ENCODE data around the gene DHRS4.
"Not testable (repeated sequence)": the region's sequence is repeated elsewhere in the genome, so short reads cannot be mapped to it uniquely, and the experiment has no call there.

DHRS4 gene

DNA sequence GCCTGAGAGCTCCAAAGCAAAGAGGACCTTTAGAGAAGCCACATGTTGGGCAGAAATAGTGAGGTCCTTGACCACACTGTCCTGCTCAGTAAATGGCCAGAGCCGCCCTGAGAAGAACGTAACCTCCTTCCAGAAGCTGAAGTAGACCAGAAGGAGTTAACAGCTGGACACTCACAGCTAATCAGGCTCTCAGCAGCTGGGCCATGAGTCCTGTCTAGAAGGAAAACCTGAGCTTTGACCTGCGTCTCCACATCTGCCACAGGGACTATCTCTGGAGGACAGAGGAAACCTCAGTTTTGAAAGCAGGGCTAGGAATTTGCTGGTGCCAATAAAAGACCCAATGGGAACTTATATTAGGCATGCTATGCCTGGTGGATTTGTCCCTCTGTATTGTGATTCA, 12.3 kb upstream of the DHRS4 start:
- DNase-seq (ENCODE audit: low spot score) = no peak

DNA sequence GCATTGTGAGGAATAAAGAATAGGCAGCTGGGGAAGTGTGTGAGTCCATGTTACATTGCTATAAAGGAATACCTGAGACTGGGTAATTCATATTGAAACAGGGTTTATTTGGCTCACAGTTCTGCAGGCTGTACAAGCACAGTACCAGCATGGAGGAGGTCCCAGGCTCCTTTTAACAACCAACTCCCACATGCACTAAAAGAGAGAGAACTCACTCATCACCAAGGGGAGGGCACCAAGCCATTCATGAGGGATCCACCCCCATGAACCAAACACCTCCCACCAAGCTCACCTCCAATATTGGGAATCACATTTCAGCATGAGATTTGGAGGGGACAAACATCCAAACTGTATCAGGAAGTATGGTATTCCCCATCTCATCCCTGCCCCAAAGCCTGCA, 11.9 kb upstream of the DHRS4 start:
- DNase-seq (ENCODE audit: low spot score) = no peak

DNA sequence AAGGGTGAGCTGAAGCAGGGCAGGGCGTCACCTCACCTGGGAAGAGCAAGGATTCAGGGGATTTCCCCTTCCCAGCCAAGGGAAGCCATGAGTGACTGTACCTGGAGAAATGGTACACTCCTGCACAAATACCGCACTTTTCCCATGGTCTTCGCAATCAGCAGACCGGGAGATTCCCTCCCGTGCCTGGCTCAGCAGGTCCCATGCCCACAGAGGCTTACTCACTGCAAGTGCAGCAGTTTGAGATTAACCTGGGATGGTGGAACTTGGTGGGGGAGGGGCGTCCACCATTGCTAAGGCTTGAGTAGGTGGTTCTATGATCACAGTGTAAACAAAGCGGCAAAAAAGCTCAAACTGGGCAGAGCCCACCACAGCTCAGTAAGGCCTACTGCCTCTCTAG, 11.0 kb upstream of the DHRS4 start:
- no peak for DNase-seq (ENCODE audit: low spot score)

DNA sequence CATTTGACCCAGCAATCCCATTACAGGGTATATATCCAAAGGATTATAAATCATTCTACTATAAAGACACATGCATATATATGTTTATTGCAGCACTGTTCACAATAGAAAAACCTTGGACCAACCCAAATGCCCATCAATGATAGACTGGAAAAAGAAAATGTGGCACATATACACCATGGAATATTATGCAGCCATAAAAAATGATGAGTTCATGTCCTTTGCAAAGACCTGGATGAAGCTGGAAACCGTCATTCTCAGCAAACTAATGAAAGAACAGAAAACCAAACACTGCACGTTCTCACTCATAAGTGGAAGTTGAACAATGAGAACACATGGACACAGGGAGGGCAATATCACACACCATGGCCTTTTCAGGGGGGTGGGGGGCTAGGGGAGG, 4.5 kb upstream of the DHRS4 start:
- not testable (repeated sequence) for DNase-seq (ENCODE audit: low spot score)

DNA sequence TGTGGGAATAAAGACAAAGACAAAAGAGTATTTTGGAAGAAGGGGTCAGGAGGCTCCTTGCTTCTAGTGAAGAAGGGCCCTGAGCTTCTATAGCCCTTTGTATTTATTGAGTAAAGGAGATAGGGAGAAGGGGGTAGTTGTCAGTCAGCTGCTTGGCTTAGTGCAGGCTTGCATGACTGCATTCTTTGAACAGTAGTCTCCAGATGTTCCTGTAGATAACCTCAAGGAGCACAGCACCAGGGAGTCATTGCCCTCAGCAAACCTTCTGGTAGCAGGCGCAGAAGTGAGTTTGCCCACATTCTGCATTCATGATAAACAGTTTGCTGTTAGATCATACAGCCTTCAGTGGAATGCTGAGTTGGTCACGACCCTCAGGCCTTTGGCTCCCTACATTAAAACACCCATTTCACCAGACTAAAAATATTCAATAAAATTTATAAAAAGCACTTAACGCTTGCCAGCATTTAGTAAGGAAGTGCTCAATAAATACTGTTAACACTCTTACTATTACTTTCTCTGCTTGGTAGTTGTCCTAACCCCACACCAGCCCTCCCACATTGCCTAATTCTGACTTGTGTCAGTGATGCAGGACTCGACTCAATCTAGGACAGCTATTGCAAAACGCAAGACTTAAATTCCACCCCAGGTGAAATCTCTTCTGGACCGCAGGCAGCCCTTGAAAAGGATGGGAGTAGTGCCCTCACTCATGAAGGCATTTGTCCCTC, 3.0 kb upstream of the DHRS4 start:
- no peak for DNase-seq (ENCODE audit: low spot score)

DNA sequence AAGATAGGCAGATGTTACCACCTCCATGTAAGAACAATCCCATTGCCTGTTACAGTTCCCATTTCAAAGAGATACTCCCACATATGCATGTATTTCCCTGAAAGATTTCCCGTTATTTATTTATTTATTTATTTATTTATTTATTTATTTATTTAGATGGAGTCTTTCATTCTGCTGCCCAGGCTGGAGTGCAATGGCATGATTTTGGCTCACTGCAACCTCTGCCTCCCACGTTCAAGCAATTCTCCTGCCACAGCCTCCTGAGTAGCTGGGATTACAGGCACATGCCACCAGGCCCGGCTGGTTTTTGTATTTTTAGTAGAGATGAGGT, 2.5 kb upstream of the DHRS4 start:
- not testable (repeated sequence) for DNase-seq (ENCODE audit: low spot score)

DNA sequence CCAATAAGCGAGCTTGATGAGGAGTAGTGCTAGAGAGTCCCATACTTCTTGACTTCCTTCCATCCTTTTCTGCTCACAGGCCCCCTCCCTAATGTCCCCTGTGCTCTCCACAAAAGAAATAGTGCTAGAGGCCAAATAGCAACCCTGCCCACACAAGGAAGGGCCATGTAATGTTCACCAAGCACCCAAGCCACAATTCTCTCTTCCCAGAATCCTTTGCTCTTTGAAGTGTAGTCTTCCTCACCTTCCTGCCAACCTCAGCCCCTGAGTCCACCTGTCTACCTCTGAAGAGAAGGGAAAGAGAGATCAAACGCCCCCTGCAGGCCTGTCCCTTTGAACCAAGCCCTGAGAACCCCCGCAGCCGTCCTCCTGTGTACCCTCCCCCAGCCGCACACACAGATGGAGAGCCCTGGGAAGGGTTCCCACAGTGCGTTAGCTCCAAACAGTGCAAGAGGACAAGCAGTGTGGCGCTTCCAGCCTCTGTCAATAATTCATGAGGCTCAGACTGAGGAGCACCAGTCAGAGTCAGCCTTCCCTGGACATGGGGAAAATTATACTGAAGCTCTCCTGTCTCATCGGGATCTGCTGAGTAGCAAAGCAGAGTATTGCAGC, 1.9 kb upstream of the DHRS4 start:
- DNase-seq (ENCODE audit: low spot score) = no peak

DNA sequence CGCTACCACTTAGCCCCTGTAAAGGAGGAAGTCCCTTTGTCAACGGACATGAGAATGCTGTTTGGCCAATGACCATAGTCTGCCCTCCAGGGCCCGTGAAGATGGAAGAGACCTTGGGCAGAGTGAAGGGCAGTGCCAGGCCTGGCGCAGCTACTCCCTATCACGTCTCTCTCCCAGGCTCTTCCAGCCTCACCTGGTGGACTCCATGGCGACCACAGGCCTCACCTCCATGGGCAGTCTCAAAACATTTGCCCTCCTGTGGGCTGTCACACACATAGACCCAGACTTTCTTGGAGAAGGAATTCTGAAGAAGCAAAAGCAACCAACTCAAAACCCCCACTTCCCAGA, 480 bp upstream of the DHRS4 start:
- DNase-seq (ENCODE audit: low spot score) = not testable (repeated sequence)

DNA sequence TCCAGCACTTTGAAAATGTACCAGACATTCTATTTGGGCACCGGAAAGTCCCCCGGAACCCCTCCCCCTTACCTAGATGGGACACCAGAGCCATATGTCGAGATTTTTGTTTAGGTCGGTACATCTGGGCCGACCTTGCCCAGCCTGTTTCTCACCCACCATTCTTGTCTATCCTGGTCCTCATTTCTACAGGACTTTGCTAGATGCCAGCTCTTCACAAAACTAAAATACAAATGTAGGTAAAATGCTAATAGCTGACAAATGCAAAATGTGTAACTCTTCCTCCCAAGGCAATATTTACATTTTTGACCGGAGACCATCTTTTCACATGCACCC, 677 bp downstream of the DHRS4 start:
- DNase-seq (ENCODE audit: low spot score) = not testable (repeated sequence)

DNA sequence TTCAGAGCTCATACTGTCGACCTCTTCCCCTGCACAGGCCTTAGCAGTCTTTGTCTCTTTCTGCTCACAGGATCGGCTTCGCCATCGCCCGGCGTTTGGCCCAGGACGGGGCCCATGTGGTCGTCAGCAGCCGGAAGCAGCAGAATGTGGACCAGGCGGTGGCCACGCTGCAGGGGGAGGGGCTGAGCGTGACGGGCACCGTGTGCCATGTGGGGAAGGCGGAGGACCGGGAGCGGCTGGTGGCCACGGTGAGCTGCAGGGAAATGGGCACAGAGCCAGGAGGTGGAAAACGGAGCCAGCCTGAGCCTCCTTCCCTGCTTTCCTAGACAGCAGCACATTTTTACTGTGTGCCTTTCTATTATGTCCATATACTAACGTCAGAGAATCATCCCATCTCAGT, 1.4 kb downstream of the DHRS4 start:
- DNase-seq (ENCODE audit: low spot score) = not testable (repeated sequence)

DNA sequence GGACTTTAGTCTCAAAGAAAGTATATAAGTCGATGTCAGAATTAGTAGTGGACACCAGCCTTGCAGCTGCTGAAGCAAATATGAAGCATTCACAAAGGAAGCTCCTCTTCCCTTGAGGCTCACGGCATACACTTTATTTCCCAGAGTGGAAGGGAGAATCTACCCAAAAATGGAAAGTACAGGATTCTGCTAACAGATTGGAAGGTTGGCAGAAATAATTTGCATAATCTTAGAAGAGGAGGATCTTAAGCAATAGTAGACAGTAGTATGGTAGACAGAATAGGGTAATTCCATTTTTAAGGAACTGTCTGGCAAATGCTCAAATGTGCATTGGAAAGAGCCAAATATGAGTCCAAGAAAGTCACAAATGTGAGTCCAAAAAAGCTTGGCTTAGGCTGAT, 2.2 kb downstream of the DHRS4 start:
- DNase-seq (ENCODE audit: low spot score) = not testable (repeated sequence)

DNA sequence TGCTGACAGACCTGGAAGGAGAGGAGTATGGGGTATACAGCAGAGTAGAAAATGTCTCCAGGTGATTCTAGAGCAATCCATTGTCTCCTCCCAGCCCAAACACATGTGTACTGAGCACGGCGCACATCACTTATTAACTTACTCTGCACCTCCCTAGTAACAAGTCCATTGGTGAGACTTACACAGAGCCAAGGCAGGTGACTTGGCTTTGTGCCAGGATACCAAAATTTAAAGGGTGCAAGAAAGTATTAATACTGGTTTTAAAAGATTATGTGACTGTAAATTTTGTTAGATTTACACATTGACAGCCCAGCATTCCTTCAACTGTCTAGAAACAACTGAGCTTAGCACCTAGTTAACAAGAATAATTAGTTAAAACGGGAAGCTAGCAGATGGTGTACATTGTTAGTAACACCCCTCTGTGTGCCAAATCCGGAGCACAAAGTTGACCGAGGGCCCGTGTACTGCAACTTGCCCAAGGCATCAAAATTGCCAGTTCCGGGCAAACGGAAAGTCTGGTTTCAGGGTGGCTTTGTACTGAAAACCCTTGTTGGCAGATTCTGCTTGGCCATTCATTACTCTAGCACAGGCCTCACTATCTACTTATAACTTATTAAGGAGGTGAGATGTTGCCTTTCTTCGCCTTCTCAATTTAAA, 4.5 kb downstream of the DHRS4 start:
- DNase-seq (ENCODE audit: low spot score) = not testable (repeated sequence)

DNA sequence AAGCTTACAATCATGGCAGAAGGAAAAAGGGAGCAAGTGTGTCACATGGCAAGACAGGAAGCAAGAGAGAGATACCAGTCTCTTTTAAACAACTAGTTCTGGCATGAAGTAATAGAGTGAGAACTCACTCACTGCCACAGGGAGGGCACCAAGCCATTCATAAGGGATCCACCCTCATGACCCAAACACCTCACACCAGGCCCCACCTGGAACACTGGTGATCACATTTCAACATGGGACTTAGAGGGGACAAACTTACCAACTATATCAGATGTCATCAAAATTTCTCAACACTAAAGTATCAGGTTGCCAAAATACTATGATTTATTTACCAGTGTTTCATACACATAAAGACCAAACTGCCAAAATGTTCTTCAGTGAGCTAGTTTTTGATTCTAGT, 7.3 kb downstream of the DHRS4 start:
- not testable (repeated sequence) for DNase-seq (ENCODE audit: low spot score)

DNA sequence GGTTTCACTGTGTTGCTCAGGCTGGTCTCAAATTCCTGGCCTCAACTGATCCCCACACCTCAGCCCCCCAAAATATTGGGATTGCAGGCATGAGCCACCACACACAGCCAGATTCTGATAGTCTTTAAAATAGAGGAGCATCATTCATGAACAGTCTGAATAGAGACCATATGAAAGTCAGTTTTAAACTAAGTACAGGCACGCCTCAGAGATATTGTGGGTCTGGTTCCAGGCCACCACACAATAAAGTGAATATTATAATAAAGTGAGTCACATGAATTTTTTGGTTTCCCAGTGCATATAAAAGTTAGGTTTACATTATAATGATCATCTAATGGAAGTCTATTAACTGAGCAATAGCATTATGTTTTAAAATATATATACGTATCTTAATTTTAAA, 8.1 kb downstream of the DHRS4 start:
- DNase-seq (ENCODE audit: low spot score) = not testable (repeated sequence)

DNA sequence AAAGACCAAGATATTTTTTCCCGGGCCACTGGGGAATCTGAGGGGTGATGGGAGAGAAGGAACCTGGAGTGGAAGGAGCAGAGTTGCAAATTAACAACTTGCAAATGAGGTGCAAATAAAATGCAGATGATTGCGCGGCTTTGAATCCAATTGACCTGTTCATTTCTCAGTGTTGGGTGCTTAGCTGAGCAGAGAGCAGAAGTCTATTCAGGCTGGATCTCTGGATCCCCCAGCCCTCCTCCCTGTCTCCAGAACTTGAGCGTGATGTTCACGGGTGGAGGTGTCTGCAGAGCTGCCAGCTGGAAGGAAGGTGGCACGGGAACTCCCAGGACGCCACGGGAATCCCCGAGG, 15.5 kb downstream of the DHRS4 start:
- not testable (repeated sequence) for DNase-seq (ENCODE audit: low spot score)

DNA sequence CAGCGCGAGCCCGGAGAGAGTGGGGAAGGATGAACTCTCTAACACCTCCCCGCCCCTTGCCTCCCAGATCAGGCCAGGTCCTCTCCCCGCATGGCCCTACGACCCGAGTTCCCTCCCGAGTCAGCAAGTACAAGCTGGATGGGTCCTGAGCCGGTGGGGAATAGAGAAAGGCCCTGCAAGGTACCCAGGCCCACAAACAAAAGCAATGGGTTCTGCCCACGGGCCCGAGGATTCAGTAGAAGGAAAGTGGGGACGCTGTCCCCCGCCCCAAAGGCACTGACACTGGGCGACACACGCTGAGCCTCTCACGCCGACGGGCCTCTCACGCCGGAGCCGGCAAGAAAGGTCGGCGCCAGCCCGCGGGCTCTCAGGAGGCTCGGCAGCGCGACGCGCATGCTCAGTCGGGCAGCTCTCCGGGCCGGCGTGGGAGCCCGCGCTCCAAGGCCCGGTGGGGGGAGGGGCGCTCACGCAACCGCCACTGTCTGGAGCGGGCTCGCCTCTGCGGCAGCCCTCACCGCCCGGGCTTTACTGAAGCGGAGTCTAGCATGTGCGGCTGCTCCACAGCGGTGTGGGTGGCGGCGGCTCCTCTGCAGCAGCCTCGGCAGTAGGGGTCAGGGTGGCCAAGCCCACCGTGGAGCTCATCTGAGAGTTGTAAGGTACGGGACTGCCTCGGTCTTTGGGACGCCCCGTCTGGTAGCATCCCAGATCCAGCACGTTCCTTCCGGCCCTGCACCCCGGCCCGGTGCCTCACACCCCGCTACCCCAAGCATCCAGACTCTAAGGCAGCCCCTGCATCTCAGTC, 16.1 kb downstream of the DHRS4 start:
- DNase-seq (ENCODE audit: low spot score) = not testable (repeated sequence)

DNA sequence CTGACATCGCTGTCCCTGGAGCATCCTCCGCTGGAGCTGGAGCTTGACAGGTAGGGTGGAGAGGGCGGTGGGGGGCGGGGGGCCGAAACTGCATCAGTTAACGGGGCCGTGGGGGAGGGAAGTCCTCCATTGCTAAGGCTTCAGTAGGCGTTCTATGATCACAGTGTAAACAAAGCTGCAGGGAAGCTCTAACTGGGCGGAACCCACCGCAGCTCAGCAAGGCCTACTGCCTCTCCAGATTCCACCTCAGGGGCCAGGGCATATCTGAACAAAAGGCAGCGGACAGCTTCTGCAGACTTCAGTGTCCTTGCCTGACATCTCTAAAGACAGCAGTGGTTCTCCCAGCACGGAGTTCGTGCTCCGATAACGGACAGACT, 16.7 kb downstream of the DHRS4 start:
- not testable (repeated sequence) for DNase-seq (ENCODE audit: low spot score)

DNA sequence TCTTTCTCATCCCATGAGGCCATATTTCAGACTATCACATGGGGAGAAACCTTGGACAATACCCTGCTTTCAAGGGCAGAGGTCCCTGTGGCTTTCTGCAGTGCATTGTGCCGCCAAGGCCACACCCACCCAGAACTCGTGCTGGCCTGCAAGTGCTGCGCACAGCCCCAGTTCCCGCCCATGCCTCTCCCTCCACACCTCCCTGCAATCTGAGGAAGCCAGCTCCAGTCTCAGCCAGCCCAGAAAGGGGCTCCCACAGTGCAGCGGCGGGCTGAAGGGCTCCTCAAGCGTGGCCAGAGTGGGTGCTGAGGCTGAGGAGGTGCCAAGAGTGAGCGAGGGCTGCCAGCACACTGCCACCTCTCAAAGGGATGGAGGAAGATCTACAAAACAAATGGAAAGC, 19.6 kb downstream of the DHRS4 start:
- DNase-seq (ENCODE audit: low spot score) = not testable (repeated sequence)

DNA sequence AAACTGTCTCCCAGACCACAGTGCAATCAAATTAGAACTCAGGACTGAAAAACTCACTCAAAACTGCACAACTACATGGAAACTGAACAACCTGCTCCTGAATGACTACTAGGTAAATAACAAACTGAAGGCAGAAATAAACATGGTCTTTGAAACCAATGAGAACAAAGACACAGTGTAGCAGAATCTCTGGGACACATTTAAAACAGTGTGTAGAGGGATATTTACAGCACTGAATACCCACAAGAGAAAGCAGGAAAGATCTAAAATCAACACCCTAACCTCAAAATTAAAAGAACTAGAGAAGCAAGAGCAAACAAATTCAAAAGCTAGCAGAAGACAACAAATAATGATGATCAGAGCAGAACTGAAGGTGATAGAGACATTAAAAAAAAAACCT, 20.5 kb downstream of the DHRS4 start:
- DNase-seq (ENCODE audit: low spot score) = not testable (repeated sequence)

DNA sequence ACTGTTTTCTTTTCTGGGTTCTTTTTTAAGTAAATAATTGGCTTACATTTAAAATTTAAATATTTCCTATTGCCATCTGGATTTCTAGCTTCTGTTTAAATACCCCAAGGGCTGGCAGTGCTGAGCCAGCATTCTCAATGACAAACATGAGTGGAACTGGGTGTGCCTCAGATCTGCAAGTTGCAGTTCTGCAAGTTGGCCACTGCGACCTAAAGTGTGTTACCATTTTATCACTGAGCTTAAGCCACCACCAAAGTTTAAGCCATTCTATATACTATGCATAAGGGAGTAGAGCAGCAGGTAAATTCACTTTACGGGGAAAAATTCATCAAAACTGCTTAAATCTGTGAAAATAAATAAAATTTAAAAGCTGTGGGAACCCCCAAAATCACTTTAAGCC, 23.6 kb downstream of the DHRS4 start:
- not testable (repeated sequence) for DNase-seq (ENCODE audit: low spot score)

DNA sequence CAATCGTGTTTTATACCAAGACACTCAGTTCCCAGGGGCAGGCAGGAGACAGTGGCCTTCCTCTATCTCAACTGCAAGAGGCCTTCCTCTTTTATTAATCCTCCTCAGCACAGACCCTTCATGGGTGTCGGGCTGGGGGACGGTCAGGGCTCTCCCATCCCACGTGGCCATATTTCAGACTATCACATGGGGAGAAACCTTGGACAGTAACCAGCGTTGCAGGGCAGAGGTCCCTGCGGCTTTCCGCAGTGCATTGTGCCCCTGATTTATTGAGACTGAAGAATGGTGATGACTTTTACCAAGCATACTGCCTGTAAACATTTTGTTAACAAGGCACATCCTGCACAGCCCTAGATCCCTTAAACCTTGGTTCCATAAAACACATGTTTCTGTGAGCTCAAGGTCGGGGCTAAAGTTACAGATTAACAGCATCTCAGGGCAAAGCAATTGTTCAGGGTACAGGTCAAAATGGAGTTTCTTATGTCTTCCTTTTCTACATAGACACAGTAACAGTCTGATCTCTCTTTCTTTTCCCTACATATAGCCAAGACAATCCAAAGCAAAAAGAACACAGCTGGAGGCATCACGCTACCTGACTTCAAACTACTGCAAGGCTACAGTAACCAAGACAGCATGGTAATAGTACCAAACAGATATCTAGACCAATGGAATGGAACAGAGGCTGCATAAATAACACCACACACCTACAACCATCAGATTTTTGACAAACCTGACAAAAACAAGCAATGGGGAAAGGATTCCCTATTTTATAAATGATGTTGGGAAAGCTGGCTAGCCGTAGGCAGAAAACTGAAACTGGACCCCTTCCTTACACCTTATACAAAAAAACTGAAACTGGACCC, 28.6 kb downstream of the DHRS4 start:
- not testable (repeated sequence) for DNase-seq (ENCODE audit: low spot score)
